HEK293T (cell line): Measurements from ENCODE around the gene VPS16.

Experiments
- CTCF ChIA-PET: fragments of 350-600 bp; formaldehyde crosslinking; extraction: SDS; loops from one replicate; lab custom pipeline; 2021; ENCODE audit warnings: antibody characterized with exemption, inconsistent platforms; lab: Yijun Ruan, JAX
- POLR2A ChIA-PET: fragments of 350-600 bp; formaldehyde crosslinking; extraction: SDS; loops from one replicate; lab custom pipeline; 2020; ENCODE audit warnings: antibody characterized with exemption, inconsistent platforms; lab: Yijun Ruan, JAX
- DNase-seq: peaks from one replicate; pipeline ENCODE4 v3.0.0; 2012; ENCODE audit warnings: mixed read lengths; ENCODE audit errors: extremely low spot score
- ARNT ChIP-seq: fragments of 450-650 bp; IDR thresholded peaks from 2 replicates; pipeline ENCODE4 v1.6.1; 2017; ENCODE audit warnings: mild to moderate bottlenecking
- BHLHE40 ChIP-seq: fragments of 450-650 bp; IDR thresholded peaks from 2 replicates; pipeline ENCODE4 v1.6.1; 2016; ENCODE audit warnings: mild to moderate bottlenecking, moderate library complexity, borderline replicate concordance
- CTBP1 ChIP-seq: fragments of 450-650 bp; IDR thresholded peaks from 2 replicates; pipeline ENCODE4 v1.6.1; 2016; ENCODE audit warnings: borderline replicate concordance
- ELF4 ChIP-seq: fragments of 450-650 bp; IDR thresholded peaks from 2 replicates; pipeline ENCODE4 v1.6.1; 2017; ENCODE audit warnings: antibody characterized with exemption
- FOXA1 ChIP-seq: fragments of 450-650 bp; IDR thresholded peaks from 2 replicates; pipeline ENCODE4 v1.6.1; 2016; ENCODE audit warnings: mild to moderate bottlenecking
- FOXK2 ChIP-seq: fragments of 450-650 bp; IDR thresholded peaks from 2 replicates; pipeline ENCODE4 v1.6.1; 2016; ENCODE audit warnings: mild to moderate bottlenecking
- FOXM1 ChIP-seq: fragments of 450-650 bp; IDR thresholded peaks from 2 replicates; pipeline ENCODE4 v1.6.1; 2017; ENCODE audit warnings: mild to moderate bottlenecking, borderline replicate concordance
- HDGF ChIP-seq: fragments of 450-650 bp; IDR thresholded peaks from 2 replicates; pipeline ENCODE4 v1.6.1; 2017; ENCODE audit warnings: antibody characterized with exemption, borderline replicate concordance
- L3MBTL2 ChIP-seq: fragments of 450-650 bp; conservative IDR thresholded peaks from 2 replicates; pipeline ENCODE4 v1.6.1; 2016; ENCODE audit warnings: mild to moderate bottlenecking
- LEF1 ChIP-seq: fragments of 450-650 bp; IDR thresholded peaks from 2 replicates; pipeline ENCODE4 v1.6.1; 2017; ENCODE audit warnings: mild to moderate bottlenecking, borderline replicate concordance
- NFRKB ChIP-seq: fragments of 450-650 bp; IDR thresholded peaks from 2 replicates; pipeline ENCODE4 v1.6.1; 2016; ENCODE audit warnings: mild to moderate bottlenecking, moderate library complexity
- SP1 ChIP-seq: fragments of 450-650 bp; IDR thresholded peaks from 2 replicates; pipeline ENCODE4 v1.6.1; 2017
- SUZ12 ChIP-seq: fragments of 450-650 bp; IDR thresholded peaks from 2 replicates; pipeline ENCODE4 v1.6.1; 2016; ENCODE audit warnings: mild to moderate bottlenecking
- TARDBP ChIP-seq: fragments of 450-650 bp; IDR thresholded peaks from 2 replicates; pipeline ENCODE4 v1.6.1; 2016
- ZNF384 ChIP-seq: fragments of 450-650 bp; IDR thresholded peaks from 2 replicates; pipeline ENCODE4 v1.6.1; 2016
- TF ChIP-seq, protein P1 (sequence below): fragments of 450-650 bp; IDR thresholded peaks from 2 replicates; pipeline ENCODE4 v1.6.1; 2016

VPS16 gene

DNA sequence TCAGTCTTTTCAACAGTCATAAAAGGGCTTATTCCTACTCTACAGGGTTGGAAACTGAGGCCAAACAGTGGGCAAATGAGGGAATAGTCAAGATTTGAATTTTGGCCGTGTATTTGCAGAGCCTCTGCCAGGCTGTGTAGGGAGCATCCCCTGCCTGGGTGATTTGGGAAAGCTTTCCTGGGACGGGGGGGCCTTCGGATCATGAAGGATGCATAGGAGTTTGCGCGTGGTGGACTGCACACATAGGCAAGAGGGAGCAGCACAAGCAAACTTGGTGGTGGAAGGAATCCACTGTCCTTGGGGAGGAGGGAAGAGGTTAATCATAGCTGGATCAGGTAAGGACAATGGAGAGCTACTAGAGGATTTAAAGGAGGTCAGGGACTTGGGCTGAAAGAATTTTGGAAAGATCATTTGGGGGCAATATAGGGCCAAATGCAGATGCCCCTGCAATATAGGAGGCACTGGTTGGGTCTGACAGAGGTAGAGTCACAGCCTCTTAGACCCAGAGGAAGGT is 35.2 kb downstream of the VPS16 start:
- CTCF ChIA-PET, result no interaction called here
- TF ChIP-seq NFRKB (no peak), ELF4 (no peak), ZNF384 (no peak), BHLHE40 (no peak)
- DNase-seq, result no peak
- POLR2A ChIA-PET, result no interaction called here

DNA sequence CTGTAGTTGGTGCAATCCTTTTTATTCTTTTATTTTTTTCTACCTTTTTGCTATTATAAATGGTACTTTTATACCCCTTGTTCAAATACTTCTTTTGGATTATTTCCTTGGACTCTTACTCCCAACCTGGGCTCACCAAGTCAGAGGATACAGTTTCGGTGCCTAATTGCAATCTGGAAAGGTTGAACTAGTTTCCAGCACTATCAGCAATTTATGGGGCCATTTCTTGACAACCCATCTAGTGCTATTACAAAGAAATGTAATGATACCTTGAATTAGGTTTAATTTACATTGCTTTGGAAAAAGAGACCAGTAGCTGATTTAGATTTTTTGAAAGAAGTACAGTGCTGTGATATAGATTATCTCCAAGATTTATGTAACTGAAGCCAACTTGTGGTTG is 38.0 kb downstream of the VPS16 start:
- no peak for TF ChIP-seq ARNT
- no peak for TF ChIP-seq TARDBP
- TF ChIP-seq LEF1, result no peak
- TF ChIP-seq CTBP1, result no peak
- no peak for TF ChIP-seq ZNF384
- TF ChIP-seq ELF4, result no peak
- TF ChIP-seq L3MBTL2, result no peak
- TF ChIP-seq FOXM1, result no peak
- no peak for TF ChIP-seq SP1
- TF ChIP-seq SUZ12, result no peak
- TF ChIP-seq HDGF, result no peak
- TF ChIP-seq FOXK2, result no peak
- TF ChIP-seq, protein P1, sequence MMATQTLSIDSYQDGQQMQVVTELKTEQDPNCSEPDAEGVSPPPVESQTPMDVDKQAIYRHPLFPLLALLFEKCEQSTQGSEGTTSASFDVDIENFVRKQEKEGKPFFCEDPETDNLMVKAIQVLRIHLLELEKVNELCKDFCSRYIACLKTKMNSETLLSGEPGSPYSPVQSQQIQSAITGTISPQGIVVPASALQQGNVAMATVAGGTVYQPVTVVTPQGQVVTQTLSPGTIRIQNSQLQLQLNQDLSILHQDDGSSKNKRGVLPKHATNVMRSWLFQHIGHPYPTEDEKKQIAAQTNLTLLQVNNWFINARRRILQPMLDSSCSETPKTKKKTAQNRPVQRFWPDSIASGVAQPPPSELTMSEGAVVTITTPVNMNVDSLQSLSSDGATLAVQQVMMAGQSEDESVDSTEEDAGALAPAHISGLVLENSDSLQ, result no peak
- TF ChIP-seq NFRKB, result no peak
- no peak for TF ChIP-seq BHLHE40
- CTCF ChIA-PET, result no interaction called here
- POLR2A ChIA-PET, result no interaction called here
- DNase-seq, result no peak

DNA sequence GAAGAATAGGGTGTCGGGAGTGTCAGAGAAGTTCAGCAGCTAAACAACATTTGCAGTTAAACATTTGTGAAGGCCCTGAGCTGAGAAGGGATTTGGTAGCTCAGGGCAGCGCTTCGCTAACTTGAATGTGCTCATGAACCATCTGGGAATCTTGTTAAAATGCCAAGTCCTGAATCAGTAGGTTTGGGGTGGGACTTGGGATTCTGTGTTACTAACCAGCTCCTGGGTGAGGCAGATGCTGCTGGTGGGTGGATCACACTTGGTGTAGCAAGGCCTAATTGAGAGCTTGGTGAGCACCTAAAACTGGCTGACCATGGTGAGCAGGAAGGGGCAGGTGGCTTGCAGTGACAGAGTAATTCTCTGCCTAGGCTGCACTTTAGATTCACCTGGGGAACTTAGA is 38.6 kb downstream of the VPS16 start:
- no peak for DNase-seq
- ChIA-PET POLR2A (no interaction called here), CTCF (no interaction called here)
- TF ChIP-seq ELF4 (no peak), FOXK2 (no peak), FOXM1 (no peak), HDGF (no peak), CTBP1 (no peak), SP1 (no peak), NFRKB (no peak)
- TF ChIP-seq, protein P1, result no peak

DNA sequence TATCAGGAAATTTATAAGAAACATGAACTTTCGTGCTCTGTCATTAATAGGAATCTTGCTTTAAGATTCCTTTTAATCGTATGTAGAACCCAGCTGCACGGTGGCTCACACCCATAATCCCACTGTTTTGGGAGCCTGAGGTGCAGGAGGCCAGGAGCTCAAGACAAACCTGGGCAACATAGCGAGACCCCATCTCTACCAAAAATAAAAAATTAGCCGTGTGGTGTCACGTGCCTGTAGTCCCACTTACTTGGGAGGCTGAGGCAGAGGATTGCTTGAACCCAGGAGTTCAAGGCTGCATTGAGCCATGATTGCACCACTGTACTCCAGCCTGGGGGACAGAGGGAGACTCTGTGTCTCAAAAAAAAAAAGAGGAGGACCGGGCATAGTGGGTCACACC is 40.1 kb downstream of the VPS16 start:
- ChIA-PET CTCF (no interaction called here), POLR2A (no interaction called here)
- DNase-seq, result no peak
- TF ChIP-seq BHLHE40, result no peak
- no peak for TF ChIP-seq CTBP1
- TF ChIP-seq, protein P1, result no peak
- no peak for TF ChIP-seq FOXM1
- no peak for TF ChIP-seq ARNT
- TF ChIP-seq L3MBTL2, result no peak
- no peak for TF ChIP-seq NFRKB
- TF ChIP-seq SUZ12, result no peak
- no peak for TF ChIP-seq TARDBP
- no peak for TF ChIP-seq FOXK2
- TF ChIP-seq ELF4, result no peak
- no peak for TF ChIP-seq SP1
- no peak for TF ChIP-seq ZNF384
- no peak for TF ChIP-seq LEF1
- no peak for TF ChIP-seq HDGF
- no peak for TF ChIP-seq FOXA1

DNA sequence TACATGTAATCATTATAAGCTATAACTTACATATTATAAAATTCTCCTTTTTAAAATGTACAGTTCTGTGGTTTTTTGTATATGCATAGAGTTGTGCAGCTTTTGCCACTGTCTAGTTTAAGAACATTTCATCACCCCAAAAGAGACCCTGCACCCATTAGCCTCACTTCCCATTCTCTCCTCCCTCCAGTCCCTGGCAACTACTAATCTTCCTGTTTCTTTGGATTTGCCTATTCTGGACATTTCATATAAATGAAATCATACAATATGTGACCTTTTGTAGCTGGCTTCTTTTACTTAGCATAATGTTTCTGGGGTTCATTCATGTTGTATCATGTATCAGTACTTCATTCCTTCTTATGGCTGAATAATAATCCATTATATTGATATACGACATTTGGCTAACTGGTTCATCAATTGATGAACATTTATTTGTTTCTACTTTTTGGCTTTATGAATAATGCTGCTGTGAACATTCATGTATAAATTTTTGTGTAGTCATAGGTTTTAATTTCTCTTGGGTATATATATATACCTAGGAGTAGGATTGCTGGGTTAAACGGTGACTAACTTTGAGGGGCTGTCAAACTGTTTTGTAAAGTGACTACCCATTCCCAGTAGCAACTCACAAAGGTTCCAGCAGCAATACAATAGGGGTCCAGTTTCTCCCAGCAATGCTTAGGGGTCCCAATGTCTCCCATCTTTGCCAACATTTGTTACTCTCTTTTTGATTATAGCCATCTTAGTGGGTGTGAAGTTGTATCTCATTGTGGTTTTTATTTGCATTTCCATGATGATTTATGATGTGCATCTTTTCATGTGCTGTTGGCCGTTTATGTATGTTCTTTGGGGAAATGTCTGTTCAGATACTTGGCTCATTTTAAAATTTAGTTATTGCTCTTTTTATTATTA is 43.4 kb downstream of the VPS16 start:
- CTCF ChIA-PET, result no interaction called here

DNA sequence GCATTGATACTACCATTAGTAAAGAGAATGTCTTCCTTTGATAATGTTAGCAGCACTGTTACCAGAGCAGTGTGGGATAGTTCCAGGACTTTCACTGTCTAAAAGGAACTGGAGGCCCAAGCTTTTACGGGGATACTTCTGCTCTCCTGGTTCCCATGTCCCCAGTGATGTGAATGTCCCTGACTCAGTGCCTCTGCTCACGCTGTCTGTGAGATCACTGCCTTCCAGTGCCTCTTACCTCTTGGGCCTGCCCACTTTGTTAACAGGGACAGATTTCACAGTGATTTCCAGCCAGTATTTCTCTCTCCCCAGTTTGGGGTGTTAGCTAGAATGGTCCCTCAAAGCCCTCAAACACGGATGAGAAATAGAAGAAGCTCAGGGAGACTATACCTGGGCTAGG is 47.2 kb downstream of the VPS16 start:
- POLR2A ChIA-PET, result no interaction called here

More for the DNA sequence above, 43.4 kb downstream of the VPS16 start:
- no peak for DNase-seq
- POLR2A ChIA-PET, result no interaction called here
- TF ChIP-seq, protein P1, result peak; percentile 36; the same call in 1 of the 2 replicates
- no peak for TF ChIP-seq TARDBP

More for the DNA sequence above, 47.2 kb downstream of the VPS16 start:
- TF ChIP-seq FOXK2 (no peak), LEF1 (no peak), CTBP1 (no peak), SP1 (no peak), ELF4 (no peak), HDGF (no peak), TARDBP (no peak), L3MBTL2 (no peak)
- DNase-seq, result no peak
- CTCF ChIA-PET, result no interaction called here
